Upper lobe of left lung (tissue), 4 donors: ENCODE data around the gene ANKS1A.

Experiments
- POLR2A ChIP-seq, 4 donors: fragments of 450-650 bp; IDR thresholded peaks; one replicate each; pipeline ENCODE4 v1.5.1; 2016 to 2017; ENCODE audit warnings: antibody characterized with exemption in 4 of 4, mild to moderate bottlenecking in 2 of 4
- TF ChIP-seq, protein P1 (sequence below), 6 experiments: fragments of 450-650 bp in 4 of 6; fragments of 200-600 bp in 2 of 6; sonication (generic) in 2 of 6; IDR thresholded peaks; one replicate each; pipeline ENCODE4 v1.5.1; 2016 to 2019; ENCODE audit warnings: antibody characterized with exemption in 6 of 6

DNA sequence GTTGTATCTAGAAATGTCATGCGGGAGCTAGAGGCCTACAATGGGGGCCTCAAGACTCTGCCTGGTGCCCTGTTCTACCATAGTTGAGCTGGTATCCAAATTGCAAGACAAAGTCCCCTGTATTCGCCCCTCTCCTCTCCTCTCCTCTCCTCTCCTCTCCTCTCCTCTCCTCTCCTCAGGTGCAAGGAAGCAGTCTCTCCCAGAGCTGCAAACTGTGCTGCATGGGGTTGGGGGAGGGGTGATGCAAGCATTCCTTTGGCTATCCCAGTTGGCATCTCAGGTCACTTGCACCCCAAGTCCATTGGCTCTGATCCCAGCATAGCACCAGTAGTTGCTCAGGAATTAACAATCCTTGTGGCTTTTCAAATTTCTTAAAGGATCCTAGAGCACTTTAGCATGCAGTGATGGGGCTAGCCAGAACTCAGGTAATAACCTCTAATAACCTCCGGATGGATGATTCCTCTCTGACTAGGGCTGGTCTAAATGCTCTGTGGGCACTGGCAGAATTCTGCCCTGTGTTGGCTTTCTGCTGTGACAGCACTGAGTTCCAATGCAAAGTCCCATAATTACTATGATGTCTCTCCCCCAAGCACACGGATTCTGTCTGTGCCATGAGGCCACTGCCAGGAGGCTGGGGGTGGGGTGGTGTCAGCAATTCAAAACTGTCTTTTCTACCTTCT lies 36.5 kb upstream of the ANKS1A start:
- TF ChIP-seq POLR2A (IDR thresholded peaks at IDR 0.05) = no peak
- TF ChIP-seq, protein P1, sequence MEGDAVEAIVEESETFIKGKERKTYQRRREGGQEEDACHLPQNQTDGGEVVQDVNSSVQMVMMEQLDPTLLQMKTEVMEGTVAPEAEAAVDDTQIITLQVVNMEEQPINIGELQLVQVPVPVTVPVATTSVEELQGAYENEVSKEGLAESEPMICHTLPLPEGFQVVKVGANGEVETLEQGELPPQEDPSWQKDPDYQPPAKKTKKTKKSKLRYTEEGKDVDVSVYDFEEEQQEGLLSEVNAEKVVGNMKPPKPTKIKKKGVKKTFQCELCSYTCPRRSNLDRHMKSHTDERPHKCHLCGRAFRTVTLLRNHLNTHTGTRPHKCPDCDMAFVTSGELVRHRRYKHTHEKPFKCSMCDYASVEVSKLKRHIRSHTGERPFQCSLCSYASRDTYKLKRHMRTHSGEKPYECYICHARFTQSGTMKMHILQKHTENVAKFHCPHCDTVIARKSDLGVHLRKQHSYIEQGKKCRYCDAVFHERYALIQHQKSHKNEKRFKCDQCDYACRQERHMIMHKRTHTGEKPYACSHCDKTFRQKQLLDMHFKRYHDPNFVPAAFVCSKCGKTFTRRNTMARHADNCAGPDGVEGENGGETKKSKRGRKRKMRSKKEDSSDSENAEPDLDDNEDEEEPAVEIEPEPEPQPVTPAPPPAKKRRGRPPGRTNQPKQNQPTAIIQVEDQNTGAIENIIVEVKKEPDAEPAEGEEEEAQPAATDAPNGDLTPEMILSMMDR (IDR thresholded peaks at IDR 0.05) = no peak
